M059J (cell line): ENCODE data around the gene ECE2. TPM values are rescaled to one million over a fixed set of nuclear protein-coding genes. Genes with fewer than 3 reads are reported as not detected.
"Not testable (repeated sequence)": the region's sequence is repeated elsewhere in the genome, so short reads cannot be mapped to it uniquely, and the experiment has no call there.

Experiments
- DNase-seq: peaks from one replicate; pipeline ENCODE4 v3.0.0-alpha.2; 2012; ENCODE audit warnings: low read depth
- total RNA-seq: library from RNA; depleted of rRNA; stranded (reverse); fragments of >200 nt; shearing (Covaris generic); gene quantifications from 2 replicates; pipeline ENCODE4 v1.2.3, GENCODE V29; 2014

ECE2 gene
- total RNA-seq, 1 experiment from 2014 or later = not detected

GRCh38 chr3:184267249-184267648 is 8.6 kb upstream of the ECE2 start:
- not testable (repeated sequence) for DNase-seq

GRCh38 chr3:184272269-184272668 is 3.6 kb upstream of the ECE2 start:
- DNase-seq = no peak

- DNase-seq = no peak
These were observed 481 bp upstream of the ECE2 start for GRCh38 chr3:184275381-184275701.

- DNase-seq = no peak
These were observed 1.5 kb downstream of the ECE2 start for GRCh38 chr3:184277366-184277765.

- no peak for DNase-seq
These were observed 7.1 kb downstream of the ECE2 start for GRCh38 chr3:184282941-184283340.

GRCh38 chr3:184283681-184284080 is 7.9 kb downstream of the ECE2 start:
- no peak for DNase-seq

- DNase-seq = peak; percentile 84
These were observed 8.9 kb downstream of the ECE2 start for GRCh38 chr3:184284696-184285095.

- peak; percentile 64 for DNase-seq
These were observed 13.7 kb downstream of the ECE2 start for GRCh38 chr3:184289426-184289938.

GRCh38 chr3:184290331-184290730 is 14.5 kb downstream of the ECE2 start:
- no peak for DNase-seq

- no peak for DNase-seq
These were observed 15.4 kb downstream of the ECE2 start for GRCh38 chr3:184291044-184291737.

GRCh38 chr3:184291738-184292445 is 16.1 kb downstream of the ECE2 start:
- DNase-seq = no peak

- DNase-seq = no peak
These were observed 19.9 kb downstream of the ECE2 start for GRCh38 chr3:184295771-184296170.

GRCh38 chr3:184296616-184297015 is 20.8 kb downstream of the ECE2 start:
- DNase-seq = no peak

GRCh38 chr3:184298759-184299487 is 23.1 kb downstream of the ECE2 start, which contains the start of gene PSMD2:
TSS of gene PSMD2 (plus strand) at chr3:184299241. CDS start at chr3:184299267, 26 bp downstream.
- peak; percentile 96 for DNase-seq

- DNase-seq = peak; percentile 70
These were observed 23.9 kb downstream of the ECE2 start for GRCh38 chr3:184299488-184300377.

- DNase-seq = peak; percentile 82
These were observed 24.5 kb downstream of the ECE2 start for GRCh38 chr3:184300378-184300720.

GRCh38 chr3:184305577-184305976 is 29.8 kb downstream of the ECE2 start:
- DNase-seq = peak; percentile 33

GRCh38 chr3:184306341-184306972 is 30.6 kb downstream of the ECE2 start:
- DNase-seq = no peak

GRCh38 chr3:184307915-184308314 is 32.1 kb downstream of the ECE2 start:
- DNase-seq = no peak

- DNase-seq = no peak
These were observed 32.9 kb downstream of the ECE2 start for GRCh38 chr3:184308744-184309143.

- no peak for DNase-seq
These were observed 35.8 kb downstream of the ECE2 start for GRCh38 chr3:184311633-184312032.
